ENCODE data around the gene SON. TPM values are rescaled to one million over a fixed set of nuclear protein-coding genes. Genes with fewer than 3 reads are reported as not detected.
"Not testable (repeated sequence)": the region's sequence is repeated elsewhere in the genome, so short reads cannot be mapped to it uniquely, and the experiment has no call there.

SON gene
- total and polyA plus RNA-seq, 2 of the 4 experiments (the other 2 are of a cell fraction), result 81.6 to 146 TPM

DNA sequence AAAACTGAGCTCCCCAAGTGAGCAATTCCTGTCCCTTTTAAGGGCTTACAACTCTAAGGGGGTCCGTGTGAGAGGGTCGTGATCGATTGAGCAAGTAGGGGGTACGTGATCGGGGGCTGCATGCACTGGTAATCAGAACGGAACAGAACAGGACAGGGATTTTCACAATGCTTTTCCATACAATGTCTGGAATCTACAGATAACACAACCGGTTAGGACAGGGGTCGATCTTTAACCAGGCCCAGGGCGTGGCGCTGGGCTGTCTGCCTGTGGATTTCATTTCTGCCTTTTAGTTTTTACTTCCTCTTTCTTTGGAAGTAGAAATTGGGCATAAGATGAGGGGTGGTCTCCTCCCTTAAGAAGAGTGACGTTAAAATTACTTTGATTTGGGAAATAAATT is 74.7 kb downstream of the SON start:
- H3K9ac ChIP-seq (ENCODE audit: low read depth, low read length); POLR2A ChIA-PET (ENCODE audit: unreplicated experiment); H3K4me1 ChIP-seq (ENCODE audit: control insufficient read depth, insufficient read depth, low read length); H2BK20ac ChIP-seq (ENCODE audit: low read depth, low read length); H3K23ac ChIP-seq (ENCODE audit: low read depth, low read length); H4K5ac ChIP-seq (ENCODE audit: low read depth, low read length); H2BK15ac ChIP-seq (ENCODE audit: low read depth, low read length); H3K4ac ChIP-seq (ENCODE audit: low read depth, low read length); H3K9me3 ChIP-seq (ENCODE audit: control insufficient read depth, insufficient read depth, low read length); H4K91ac ChIP-seq (ENCODE audit: insufficient read depth, low read depth, low read length); H3K56ac ChIP-seq (ENCODE audit: extremely low read depth, insufficient read depth, low read length); H4K8ac ChIP-seq (ENCODE audit: low read depth in 2 of 2, low read length in 2 of 2); BruUV-seq (replicated peaks); H3K18ac ChIP-seq (ENCODE audit: low read depth, low read length); H2AFZ ChIP-seq (replicated peaks; ENCODE audit: low read length, poor library complexity); dilution Hi-C loops (cut with HindIII; ENCODE audit: low sequenced_read_pairs, unreplicated experiment); H3K27me3 ChIP-seq (ENCODE audit: control insufficient read depth, insufficient read depth, low read length); H3K79me1 ChIP-seq (ENCODE audit: low read depth in 1 of 2, low read length in 2 of 2); H2AK9ac ChIP-seq (replicated peaks; ENCODE audit: low read depth, low read length, poor library complexity); H2AK5ac ChIP-seq (ENCODE audit: low read depth, low read length); ATAC-seq (ENCODE audit: low read depth); in situ Hi-C loops (cut with MboI; ENCODE audit: low sequenced_read_pairs); H3K27ac ChIP-seq (ENCODE audit: insufficient read depth, low read length); CTCF ChIA-PET; H3K4me2 ChIP-seq (ENCODE audit: low read depth, low read length); DNase-seq; H3K4me3 ChIP-seq (ENCODE audit: insufficient read depth, low read depth, low read length); H3K9me1 ChIP-seq (ENCODE audit: insufficient read depth, low read length); H3K14ac ChIP-seq (replicated peaks; ENCODE audit: low read depth, low read length); H4K20me1 ChIP-seq (ENCODE audit: insufficient read depth, low read length); H2BK5ac ChIP-seq (ENCODE audit: low read depth, low read length, poor library complexity, severe bottlenecking); intact Hi-C loops (cut with micrococcal nuclease); H2BK120ac ChIP-seq (ENCODE audit: low read depth, low read length): not testable (repeated sequence)
- H3K36me3 ChIP-seq (ENCODE audit: control insufficient read depth, insufficient read depth, low read length), result peaks cover 18% of the 10 kb centered on the region
- 90% methylated on average over 2 of the region's 11 CpGs; no CpG with 5 or more reads in 1 of the 2 experiments for WGBS, 2 experiments (ENCODE audit: extremely low coverage in 2 of 2, insufficient read length in 1 of 2)

Data from IMR-90 (cell line).